ENCODE results near the gene TPCN2. TPM values are rescaled to one million over a fixed set of nuclear protein-coding genes. Genes with fewer than 3 reads are reported as not detected.

Gene TPCN2
- total and polyA plus RNA-seq, 2 of the 8 experiments (the other 6 are each of a cell fraction or from before 2014, with no cell fraction given): 9.7 to 18.6 TPM

- Histone ChIP-seq H2BK20ac (ENCODE audit: low read length) (no peak overlapping the region), H4K5ac (ENCODE audit: insufficient read length, low read depth, low read length) (no peak overlapping the region), H3K9ac (replicated peaks in 1 of 4; ENCODE audit: extremely low read depth in 1 of 4, low read depth in 3 of 4, low read length in 3 of 4) (no peak overlapping the region), H3K14ac (ENCODE audit: insufficient read length) (no peak overlapping the region), H3K23ac (ENCODE audit: insufficient read length) (no peak overlapping the region), H3K23me2 (ENCODE audit: low read depth, low read length) (no peaks in the 10 kb centered on the region), H3K27ac (ENCODE audit: low read depth, low read length) (no peak overlapping the region), H4K8ac (ENCODE audit: extremely low read depth, insufficient read depth, low read length) (no peak overlapping the region), H3K79me1 (ENCODE audit: low read depth, low read length) (no peaks in the 10 kb centered on the region), H3K9me3 (ENCODE audit: insufficient read depth in 2 of 2, low read depth in 1 of 2, low read length in 1 of 2) (peaks cover 0 to 3% of the 10 kb centered on the region in 2 experiments; a peak in 1 of 4 replicates), H3K36me3 (ENCODE audit: control insufficient read depth in 2 of 4, insufficient read depth in 4 of 4, low read length in 3 of 4) (no peaks in the 10 kb centered on the region), H3K4me2 (ENCODE audit: insufficient read depth in 1 of 2, low read depth in 2 of 2, low read length in 2 of 2) (no peak overlapping the region), H4K91ac (replicated peaks; ENCODE audit: insufficient read length, low read length) (no peak overlapping the region), H3K79me2 (ENCODE audit: control insufficient read depth in 1 of 2, insufficient read depth in 2 of 2, low read length in 2 of 2) (no peaks in the 10 kb centered on the region), H2BK12ac (ENCODE audit: low read depth, low read length) (no peak overlapping the region), H3K4me3 (ENCODE audit: extremely low read depth in 1 of 4, insufficient read depth in 2 of 4, low read depth in 3 of 4, low read length in 4 of 4) (no peak overlapping the region), H4K20me1 (replicated peaks in 1 of 2; ENCODE audit: control insufficient read depth in 1 of 2, insufficient read depth in 2 of 2, low read length in 2 of 2) (no peaks in the 10 kb centered on the region), H3K4ac (replicated peaks; ENCODE audit: insufficient read length, low read depth, low read length) (no peak overlapping the region), H3K27me3 (replicated peaks in 1 of 4; ENCODE audit: control insufficient read depth in 3 of 4, extremely low read depth in 1 of 4, insufficient read depth in 3 of 4, low read length in 3 of 4) (no peaks in the 10 kb centered on the region), H3K18ac (ENCODE audit: extremely low read depth, low read length) (no peak overlapping the region), H2BK15ac (ENCODE audit: low read length) (no peak overlapping the region), H2AK5ac (ENCODE audit: low read depth, low read length) (no peak overlapping the region), H2BK5ac (ENCODE audit: low read depth, low read length) (no peak overlapping the region), H3K56ac (replicated peaks; ENCODE audit: insufficient read length, low read depth, low read length) (no peak overlapping the region), H3K4me1 (replicated peaks in 1 of 4; ENCODE audit: control insufficient read depth in 3 of 4, insufficient read depth in 4 of 4, low read length in 3 of 4) (no peaks in the 10 kb centered on the region), H2BK120ac (replicated peaks; ENCODE audit: low read depth, low read length) (no peak overlapping the region), H2AFZ (ENCODE audit: low read length) (no peak overlapping the region)
- WGBS, 2 experiments (ENCODE audit: extremely low coverage in 1 of 2, insufficient coverage in 1 of 2, insufficient read length in 1 of 2, insufficient replicate concordance in 2 of 2, low coverage in 1 of 2, low lambda C conversion rate in 2 of 2, missing lambda C conversion rate in 1 of 2): 90% methylated on average over 19 of the region's 19 CpGs; no CpG with 5 or more reads in 1 of the 2 experiments
- no peak for DNase-seq (ENCODE audit: low read depth in 1 of 2, low spot score in 2 of 2)
- FAIRE-seq: no peak
- TF ChIP-seq SIN3A (conservative IDR thresholded peaks at IDR 0.05 in 1 of 2, IDR thresholded peaks at IDR 0.05 in 1 of 2; ENCODE audit: low read depth in 1 of 2, low read length in 2 of 2) (no peak), TBP (IDR thresholded peaks at IDR 0.05; ENCODE audit: low read depth, low read length) (no peak), TAF7 (optimal IDR thresholded peaks at IDR 0.05; ENCODE audit: borderline replicate concordance, low read depth, low read length) (no peak), SIRT6 (IDR thresholded peaks at IDR 0.05; ENCODE audit: low read length) (no peak), GABPA (IDR thresholded peaks at IDR 0.05; ENCODE audit: borderline replicate concordance, insufficient read depth, low read length) (no peak), CREB1 (IDR thresholded peaks at IDR 0.05) (no peak), POLR2AphosphoS5 (IDR thresholded peaks at IDR 0.05; ENCODE audit: low read depth, low read length) (no peak), JUND (IDR thresholded peaks at IDR 0.05; ENCODE audit: low read length) (no peak), RBBP5 (IDR thresholded peaks at IDR 0.05; ENCODE audit: borderline replicate concordance, low read depth, low read length) (no peak), YY1 (IDR thresholded peaks at IDR 0.05; ENCODE audit: low read depth, low read length) (no peak), SUZ12 (IDR thresholded peaks at IDR 0.05; ENCODE audit: low read length) (no peak), BACH1 (IDR thresholded peaks at IDR 0.05; ENCODE audit: low read length) (no peak)
- ChIA-PET POLR2A (ENCODE audit: partially characterized antibody) (no interaction called here), CTCF (ENCODE audit: partially characterized antibody) (interaction anchor here (1.0 to 1.4 kb wide), 2 partner anchors 10 to 28 kb away, joined by 4 to 7 read pairs; no protein-coding TSS in a partner anchor)
Observed at GRCh38 chr11:69159150-69159852, 110.6 kb downstream of the TPCN2 start.
